Effector memory CD4-positive, alpha-beta T cell (primary cell): ENCODE data around the gene ZFPM1.

ENCODE experiments used
- DNase-seq, 3 donors: peaks; one replicate each; pipeline ENCODE4 v3.0.0-alpha.2; 2020
- H3K27ac ChIP-seq: 2 replicates; pipeline ENCODE4 v1.7.0; 2013; ENCODE audit warnings: mild to moderate bottlenecking, low read length, moderate library complexity; ENCODE audit not compliant: insufficient read depth, poor library complexity, severe bottlenecking
- H3K27me3 ChIP-seq: replicated peaks from 2 replicates; pipeline ENCODE4 v1.7.0; 2013; ENCODE audit warnings: mild to moderate bottlenecking, low read length; ENCODE audit not compliant: insufficient read depth, control insufficient read depth, poor library complexity, severe bottlenecking
- H3K36me3 ChIP-seq: 2 replicates; pipeline ENCODE4 v1.7.0; 2013; ENCODE audit warnings: mild to moderate bottlenecking, low read length, moderate library complexity; ENCODE audit not compliant: control insufficient read depth, insufficient read depth
- H3K4me1 ChIP-seq: 2 replicates; pipeline ENCODE4 v1.7.0; 2013; ENCODE audit warnings: low read length, mild to moderate bottlenecking; ENCODE audit not compliant: control insufficient read depth, insufficient read depth, poor library complexity, severe bottlenecking
- H3K4me3 ChIP-seq: 2 replicates; pipeline ENCODE4 v1.7.0; 2013; ENCODE audit warnings: low read length, low read depth, mild to moderate bottlenecking; ENCODE audit not compliant: insufficient read depth, poor library complexity, severe bottlenecking
- H3K9me3 ChIP-seq: 2 replicates; pipeline ENCODE4 v1.7.0; 2013; ENCODE audit warnings: mild to moderate bottlenecking, low read length, moderate library complexity; ENCODE audit not compliant: control insufficient read depth

The ZFPM1 gene

GRCh38 chr16:88471575-88471974 lies 18.5 kb downstream of the ZFPM1 start:
- H3K27me3 ChIP-seq: no peaks in the 10 kb centered on the region
- peaks cover 46% of the 10 kb centered on the region for H3K4me1 ChIP-seq
- no peak overlapping the region for H3K27ac ChIP-seq
- H3K9me3 ChIP-seq: no peaks in the 10 kb centered on the region
- H3K36me3 ChIP-seq: no peaks in the 10 kb centered on the region
- no peak overlapping the region for H3K4me3 ChIP-seq
- no peak for DNase-seq

DNA sequence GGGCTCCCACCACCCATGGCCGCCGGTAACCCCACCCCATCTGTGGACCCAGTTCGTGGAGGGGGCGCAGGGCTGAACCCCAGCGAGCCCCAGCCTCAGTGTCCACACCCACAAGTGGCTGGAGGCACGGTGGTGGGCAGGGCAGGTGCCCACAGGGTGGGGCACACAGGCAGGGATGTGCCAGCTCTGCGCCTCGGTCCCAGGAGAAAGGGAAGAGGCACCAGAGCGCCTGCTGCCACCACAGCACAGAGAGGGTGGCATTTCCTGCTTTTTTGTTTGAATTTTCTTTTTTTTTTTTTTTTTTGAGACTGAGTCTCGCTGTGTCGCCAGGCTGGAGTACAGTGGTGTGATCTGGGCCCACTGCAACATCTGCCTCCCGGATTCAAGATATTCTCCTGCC lies 19.0 kb downstream of the ZFPM1 start:
- Histone ChIP-seq H3K27me3 (no peaks in the 10 kb centered on the region), H3K4me3 (no peak overlapping the region), H3K27ac (no peak overlapping the region), H3K36me3 (no peaks in the 10 kb centered on the region), H3K9me3 (no peaks in the 10 kb centered on the region), H3K4me1 (peaks cover 42% of the 10 kb centered on the region)
- DNase-seq: no peak

DNA sequence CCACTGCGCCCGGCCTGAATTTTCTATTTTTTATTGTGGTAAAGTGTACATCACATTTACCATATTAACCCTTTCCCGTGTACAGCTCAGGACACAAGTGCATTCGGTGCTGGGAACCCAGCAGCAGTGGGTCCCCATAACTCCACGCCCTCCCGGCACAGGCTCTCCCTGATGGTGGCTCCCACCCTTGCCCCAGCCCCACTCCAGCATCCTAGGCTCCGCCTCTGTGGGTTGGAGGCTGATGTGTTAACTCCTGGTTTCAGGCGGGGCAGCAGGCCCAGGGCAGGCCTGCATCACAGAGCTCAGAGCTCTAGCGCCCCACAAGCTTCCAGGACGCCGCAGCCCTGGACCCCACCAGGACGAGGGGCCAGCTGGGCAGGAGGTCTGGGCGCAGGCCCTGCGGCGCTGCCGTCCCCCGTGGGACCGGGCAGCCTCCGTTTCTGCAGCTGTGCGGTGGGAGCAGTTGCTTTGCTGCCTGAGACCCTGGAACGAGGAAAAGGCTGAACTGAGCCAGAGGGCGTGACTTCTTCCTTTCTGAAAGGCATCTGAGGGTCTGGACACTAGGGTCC lies 19.6 kb downstream of the ZFPM1 start:
- Histone ChIP-seq H3K27ac (no peak overlapping the region), H3K4me3 (no peak overlapping the region), H3K27me3 (no peaks in the 10 kb centered on the region), H3K4me1 (peaks cover 43% of the 10 kb centered on the region), H3K9me3 (no peaks in the 10 kb centered on the region), H3K36me3 (no peaks in the 10 kb centered on the region)
- no peak for DNase-seq

DNA sequence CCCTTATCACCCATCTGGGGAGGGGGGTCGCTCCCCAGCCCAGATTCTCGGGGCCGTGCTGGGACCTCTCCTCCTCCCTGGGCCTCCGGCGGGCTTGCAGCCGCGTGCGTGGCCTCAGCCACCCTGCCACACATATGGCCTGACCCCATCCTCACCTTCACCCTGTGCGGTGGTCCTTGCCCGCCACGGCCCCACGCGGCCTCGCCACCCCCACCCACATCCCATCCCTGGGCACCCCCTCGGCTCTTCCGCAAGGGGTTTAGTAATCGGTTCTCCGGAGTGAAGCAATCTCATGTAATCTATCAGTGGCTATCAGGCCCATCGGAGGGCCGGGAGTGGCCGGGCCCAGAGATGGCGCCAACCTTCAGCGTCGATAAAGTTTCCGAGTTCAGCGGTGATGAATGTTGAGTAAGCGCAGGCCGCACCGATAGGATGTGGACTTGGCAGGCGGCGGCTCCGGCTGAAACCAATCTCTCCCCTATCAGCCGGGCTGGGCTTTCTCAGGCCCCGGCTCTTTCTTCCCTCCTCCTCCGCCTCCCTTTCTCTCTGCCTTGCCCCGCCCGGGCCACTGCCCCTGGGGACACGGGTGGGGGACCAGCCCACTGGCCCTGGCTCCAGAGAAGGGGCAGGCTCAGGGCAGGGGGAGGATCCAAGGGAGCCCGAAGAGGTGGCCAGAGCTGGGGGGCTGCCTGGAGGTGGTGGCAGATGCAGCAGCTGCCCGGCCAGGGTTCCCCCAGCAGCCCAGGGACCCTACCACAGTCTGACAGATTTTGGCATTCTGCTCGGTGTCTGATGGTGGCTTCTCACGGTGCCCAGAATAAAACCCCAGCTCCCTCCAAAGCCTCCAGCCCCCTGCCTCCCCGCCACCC lies 20.8 kb downstream of the ZFPM1 start:
- no peaks in the 10 kb centered on the region for H3K36me3 ChIP-seq
- H3K4me1 ChIP-seq: peaks cover 45% of the 10 kb centered on the region
- H3K27ac ChIP-seq: no peak overlapping the region
- no peaks in the 10 kb centered on the region for H3K27me3 ChIP-seq
- no peaks in the 10 kb centered on the region for H3K9me3 ChIP-seq
- no peak overlapping the region for H3K4me3 ChIP-seq
- no peak for DNase-seq

- no peaks in the 10 kb centered on the region for H3K27me3 ChIP-seq
- H3K4me1 ChIP-seq: peaks cover 43% of the 10 kb centered on the region
- no peak overlapping the region for H3K4me3 ChIP-seq
- no peaks in the 10 kb centered on the region for H3K9me3 ChIP-seq
- no peak for DNase-seq
- no peaks in the 10 kb centered on the region for H3K36me3 ChIP-seq
- H3K27ac ChIP-seq: no peak overlapping the region
Observed at GRCh38 chr16:88475037-88475436, 22.0 kb downstream of the ZFPM1 start.

DNA sequence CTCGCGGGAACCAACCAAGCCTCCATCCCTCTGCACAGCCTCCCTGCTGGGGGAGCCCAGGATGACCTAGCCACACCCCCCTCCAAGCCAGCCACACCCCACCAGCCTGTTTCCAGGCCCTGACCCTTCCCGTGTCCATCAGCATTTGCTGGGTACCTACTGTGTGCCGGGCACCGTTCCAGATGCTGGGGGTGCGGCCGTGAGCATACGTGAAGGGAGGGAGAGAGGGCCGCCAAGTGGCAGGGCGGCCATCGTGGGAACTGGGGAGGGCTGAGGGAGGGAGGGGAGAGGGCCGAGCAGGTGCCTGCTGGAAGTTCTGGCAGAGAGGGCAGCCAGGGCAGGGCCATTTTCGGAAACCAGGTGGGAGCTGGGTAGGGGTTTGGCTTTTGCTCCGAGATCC lies 23.1 kb downstream of the ZFPM1 start:
- H3K27ac ChIP-seq: no peak overlapping the region
- H3K27me3 ChIP-seq: no peaks in the 10 kb centered on the region
- no peak overlapping the region for H3K4me3 ChIP-seq
- no peaks in the 10 kb centered on the region for H3K36me3 ChIP-seq
- H3K4me1 ChIP-seq: peaks cover 41% of the 10 kb centered on the region
- no peaks in the 10 kb centered on the region for H3K9me3 ChIP-seq
- no peak for DNase-seq

- Histone ChIP-seq H3K4me3 (no peak overlapping the region), H3K27ac (no peak overlapping the region), H3K27me3 (no peaks in the 10 kb centered on the region), H3K4me1 (peaks cover 34% of the 10 kb centered on the region), H3K9me3 (no peaks in the 10 kb centered on the region), H3K36me3 (no peaks in the 10 kb centered on the region)
- no peak for DNase-seq
Observed at GRCh38 chr16:88476817-88477397, 23.8 kb downstream of the ZFPM1 start.

DNA sequence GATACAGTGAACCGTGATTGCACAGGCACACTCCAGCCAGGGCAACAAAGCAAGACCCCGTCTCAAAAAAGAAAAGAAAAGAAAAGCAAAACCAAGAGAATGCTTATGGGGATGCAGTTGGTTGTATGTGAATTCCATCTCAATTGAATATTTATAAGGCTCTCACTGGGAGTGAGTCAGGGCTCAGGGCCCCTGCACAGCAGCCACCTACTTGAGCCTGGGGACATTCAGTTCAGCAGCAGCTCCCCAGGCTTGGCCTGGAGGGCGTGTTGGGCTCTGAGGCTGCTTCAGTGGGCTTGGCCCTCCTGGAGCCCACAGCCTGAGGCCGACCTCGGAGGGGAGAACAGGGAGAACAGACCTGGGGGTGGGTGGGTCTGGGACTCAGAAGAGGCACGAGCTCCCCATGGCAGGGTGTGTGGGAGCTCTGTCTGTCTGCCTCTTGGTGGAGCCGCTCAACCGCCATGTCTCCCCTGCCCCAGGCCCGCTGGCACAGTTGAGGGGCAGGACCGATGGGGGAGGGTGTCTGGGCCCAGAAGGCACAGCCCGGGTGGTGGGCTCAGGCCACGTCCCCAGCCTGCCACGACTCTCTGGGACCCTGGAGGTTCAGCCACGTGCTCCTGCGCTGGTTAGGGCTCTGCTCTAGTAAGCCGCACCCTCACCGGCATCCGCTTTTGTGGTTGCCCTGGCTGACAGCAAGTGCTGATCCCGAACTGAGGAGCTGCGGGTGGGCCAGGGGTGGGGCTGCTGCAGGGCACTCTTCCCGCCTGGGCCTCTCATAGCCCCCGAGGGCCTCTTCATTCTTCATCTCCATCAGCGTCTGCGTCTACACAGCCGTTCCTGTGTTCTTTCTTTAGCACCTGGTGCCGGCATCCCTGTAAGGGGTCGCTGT lies 24.8 kb downstream of the ZFPM1 start:
- DNase-seq: peak in 1 of 3 donors; percentile 16
- H3K4me3 ChIP-seq: no peak overlapping the region
- no peaks in the 10 kb centered on the region for H3K36me3 ChIP-seq
- H3K4me1 ChIP-seq: peaks cover 31% of the 10 kb centered on the region
- H3K27me3 ChIP-seq: no peaks in the 10 kb centered on the region
- no peaks in the 10 kb centered on the region for H3K9me3 ChIP-seq
- H3K27ac ChIP-seq: peak overlapping the region; percentile 18

DNA sequence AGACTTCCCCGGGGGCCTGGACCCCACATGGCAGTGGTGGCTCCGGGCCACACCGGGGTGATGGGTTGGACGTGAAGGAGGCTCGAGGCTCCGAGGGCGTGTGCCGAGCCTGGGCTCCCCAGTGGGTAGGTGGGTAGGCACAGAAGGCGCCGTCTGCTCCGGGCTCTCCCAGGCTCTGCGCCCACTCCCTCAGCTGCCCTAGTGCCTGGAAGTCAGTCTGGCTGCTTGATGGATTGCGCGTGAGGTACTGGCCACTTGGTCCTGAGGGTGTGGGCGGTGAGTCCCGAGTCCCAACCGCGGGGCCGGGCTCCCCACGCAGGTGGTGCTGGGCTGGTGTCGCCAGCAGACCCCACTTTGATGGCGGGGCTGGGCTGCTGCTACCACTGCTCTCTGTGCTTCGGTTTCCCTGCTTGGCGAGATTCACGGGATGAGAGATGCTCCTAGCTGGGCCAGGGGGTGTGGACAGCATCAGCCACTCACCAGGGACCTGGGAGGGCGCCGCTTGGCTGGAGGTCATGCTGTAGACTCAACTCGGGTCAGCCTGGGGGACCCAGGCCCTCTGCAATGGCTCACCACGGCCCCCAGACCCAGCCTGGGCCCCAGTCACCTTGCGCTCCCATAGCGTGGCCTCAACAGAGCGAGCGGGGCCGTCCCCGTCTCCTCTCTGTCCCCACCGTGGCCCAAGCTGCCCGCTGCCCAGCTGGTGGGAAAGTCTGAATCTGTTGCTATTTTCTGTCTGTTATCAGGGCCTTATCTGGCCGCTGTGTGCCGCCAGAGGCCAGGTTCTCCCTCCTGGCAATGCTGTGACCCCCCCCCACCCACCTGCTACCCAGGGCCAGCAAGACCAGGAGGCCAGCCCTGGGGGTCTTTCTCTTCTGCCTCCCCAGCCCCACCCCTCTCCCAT lies 26.1 kb downstream of the ZFPM1 start:
- Histone ChIP-seq H3K27me3 (no peaks in the 10 kb centered on the region), H3K27ac (no peak overlapping the region), H3K4me1 (peaks cover 31% of the 10 kb centered on the region)

More for the DNA sequence above, 26.1 kb downstream of the ZFPM1 start:
- Histone ChIP-seq H3K9me3 (no peaks in the 10 kb centered on the region), H3K36me3 (no peaks in the 10 kb centered on the region), H3K4me3 (no peak overlapping the region)
- no peak for DNase-seq
